Fibroblast of pulmonary artery (primary cell): ENCODE results near the gene LRRC70.

Source experiments
- DNase-seq: peaks from one replicate; pipeline ENCODE4 v3.0.0-alpha.2; 2010; ENCODE audit warnings: low read depth
- H3K4me3 ChIP-seq: replicated peaks from 2 replicates; pipeline ENCODE4 v1.5.1; 2011; ENCODE audit warnings: low read depth, mild to moderate bottlenecking, control low read depth, low read length, moderate library complexity
- TF ChIP-seq, protein P1 (sequence below): IDR thresholded peaks from 2 replicates; pipeline ENCODE4 v1.5.1; 2011; ENCODE audit warnings: mild to moderate bottlenecking, control low read depth, low read length, inconsistent platforms; ENCODE audit errors: missing control alignments

The LRRC70 gene

DNA sequence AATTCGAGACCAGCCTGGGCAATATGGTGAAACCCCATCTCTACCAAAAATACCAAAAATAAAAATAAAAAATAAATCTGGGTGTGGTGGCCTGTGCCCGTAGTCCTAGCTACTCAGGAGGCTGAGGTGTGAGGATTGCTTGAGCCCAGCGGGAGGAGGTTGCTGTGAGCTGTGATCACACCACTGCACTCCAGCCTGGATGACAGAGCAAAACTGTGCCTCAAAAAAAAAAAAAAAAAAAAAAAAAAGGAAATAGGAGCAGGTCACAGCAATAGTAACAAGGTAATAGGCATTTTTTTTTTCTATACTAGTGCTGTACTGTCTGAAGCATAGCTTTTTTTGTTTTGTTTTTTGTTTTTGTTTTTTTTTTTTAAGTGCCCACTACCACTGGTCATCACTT is 5.8 kb downstream of the LRRC70 start:
- TF ChIP-seq, protein P1, sequence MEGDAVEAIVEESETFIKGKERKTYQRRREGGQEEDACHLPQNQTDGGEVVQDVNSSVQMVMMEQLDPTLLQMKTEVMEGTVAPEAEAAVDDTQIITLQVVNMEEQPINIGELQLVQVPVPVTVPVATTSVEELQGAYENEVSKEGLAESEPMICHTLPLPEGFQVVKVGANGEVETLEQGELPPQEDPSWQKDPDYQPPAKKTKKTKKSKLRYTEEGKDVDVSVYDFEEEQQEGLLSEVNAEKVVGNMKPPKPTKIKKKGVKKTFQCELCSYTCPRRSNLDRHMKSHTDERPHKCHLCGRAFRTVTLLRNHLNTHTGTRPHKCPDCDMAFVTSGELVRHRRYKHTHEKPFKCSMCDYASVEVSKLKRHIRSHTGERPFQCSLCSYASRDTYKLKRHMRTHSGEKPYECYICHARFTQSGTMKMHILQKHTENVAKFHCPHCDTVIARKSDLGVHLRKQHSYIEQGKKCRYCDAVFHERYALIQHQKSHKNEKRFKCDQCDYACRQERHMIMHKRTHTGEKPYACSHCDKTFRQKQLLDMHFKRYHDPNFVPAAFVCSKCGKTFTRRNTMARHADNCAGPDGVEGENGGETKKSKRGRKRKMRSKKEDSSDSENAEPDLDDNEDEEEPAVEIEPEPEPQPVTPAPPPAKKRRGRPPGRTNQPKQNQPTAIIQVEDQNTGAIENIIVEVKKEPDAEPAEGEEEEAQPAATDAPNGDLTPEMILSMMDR: no peak
- no peak for DNase-seq
- no peak overlapping the region for H3K4me3 ChIP-seq

DNA sequence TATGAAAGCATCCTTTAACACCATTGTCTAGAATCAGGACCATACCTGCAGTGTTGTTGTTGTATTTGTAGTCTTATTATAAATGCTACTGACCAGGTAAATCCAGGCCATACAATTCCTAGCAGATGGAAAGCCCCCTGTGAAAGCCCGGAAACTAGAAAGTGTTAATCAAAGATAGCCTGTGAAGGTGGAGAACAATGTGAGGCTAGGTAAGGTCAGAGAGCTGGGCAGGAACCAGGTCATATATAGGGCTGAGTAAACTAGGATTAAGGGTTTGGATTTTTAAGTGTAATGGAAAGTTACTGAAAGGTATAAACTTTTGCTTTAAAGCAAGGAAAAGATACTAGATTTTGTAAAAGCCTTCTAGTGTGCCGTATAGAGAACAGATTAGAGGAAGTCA is 6.7 kb downstream of the LRRC70 start:
- H3K4me3 ChIP-seq: no peak overlapping the region
- no peak for DNase-seq
- TF ChIP-seq, protein P1: no peak

DNA sequence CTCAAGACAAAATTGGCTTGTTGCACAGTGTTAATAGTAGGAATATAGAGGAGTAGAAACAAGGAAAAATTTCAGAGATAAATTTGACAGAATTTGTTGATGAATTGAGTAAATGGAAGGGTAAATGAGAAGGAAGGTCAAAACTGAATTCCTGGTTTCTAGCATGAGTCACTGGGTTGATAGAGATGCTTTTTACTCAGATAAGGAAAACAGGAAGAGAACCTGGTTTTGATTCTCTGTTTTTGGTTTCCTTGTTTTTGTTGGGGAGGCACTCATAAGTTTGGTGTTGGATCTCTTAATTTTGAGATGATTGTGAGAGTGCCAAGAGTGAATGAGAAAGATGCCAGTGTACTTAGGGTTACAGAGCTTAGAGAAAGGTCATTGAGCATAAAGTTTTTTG is 7.1 kb downstream of the LRRC70 start:
- no peak overlapping the region for H3K4me3 ChIP-seq
- TF ChIP-seq, protein P1: no peak
- no peak for DNase-seq

DNA sequence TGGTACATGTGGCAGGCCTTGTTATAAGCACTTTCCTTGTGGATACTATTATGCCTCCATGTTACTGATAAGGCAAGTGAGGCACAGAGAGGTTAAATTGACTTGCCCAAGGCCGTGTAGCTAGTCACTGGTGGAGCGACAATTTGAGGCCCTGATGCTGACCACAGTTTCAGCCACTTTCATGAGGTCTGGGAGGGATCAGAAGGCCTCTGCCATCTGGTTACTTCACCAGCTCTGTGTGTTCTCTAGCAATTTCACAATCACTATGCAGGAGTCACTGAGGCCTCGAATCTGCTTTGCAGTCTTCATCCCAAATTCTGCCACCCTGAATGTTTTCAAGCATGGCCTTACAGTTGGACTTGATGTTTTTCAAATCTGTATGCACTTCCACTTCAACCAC is 9.1 kb downstream of the LRRC70 start:
- H3K4me3 ChIP-seq: no peak overlapping the region
- peak; percentile 53 for DNase-seq
- TF ChIP-seq, protein P1: no peak

DNA sequence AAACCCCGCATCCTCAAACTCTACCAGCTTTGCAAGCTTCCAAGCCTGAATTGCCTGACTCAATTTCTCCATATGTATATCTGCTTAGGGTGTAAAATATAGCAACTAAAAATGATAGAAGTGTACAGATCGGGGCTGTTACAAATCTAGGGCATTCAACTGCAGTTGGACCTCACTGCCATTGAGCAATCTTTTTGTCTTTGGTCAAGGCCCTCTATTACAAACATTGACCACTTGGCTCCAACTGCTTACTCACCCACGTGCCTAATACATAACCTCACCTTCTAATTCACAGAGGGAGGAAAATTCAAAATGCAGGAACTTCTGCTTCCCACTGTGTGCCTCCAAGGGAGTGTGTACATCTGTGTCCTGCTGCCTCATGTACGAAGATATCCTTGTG is 10.0 kb downstream of the LRRC70 start:
- no peak overlapping the region for H3K4me3 ChIP-seq
- TF ChIP-seq, protein P1: no peak
- no peak for DNase-seq

DNA sequence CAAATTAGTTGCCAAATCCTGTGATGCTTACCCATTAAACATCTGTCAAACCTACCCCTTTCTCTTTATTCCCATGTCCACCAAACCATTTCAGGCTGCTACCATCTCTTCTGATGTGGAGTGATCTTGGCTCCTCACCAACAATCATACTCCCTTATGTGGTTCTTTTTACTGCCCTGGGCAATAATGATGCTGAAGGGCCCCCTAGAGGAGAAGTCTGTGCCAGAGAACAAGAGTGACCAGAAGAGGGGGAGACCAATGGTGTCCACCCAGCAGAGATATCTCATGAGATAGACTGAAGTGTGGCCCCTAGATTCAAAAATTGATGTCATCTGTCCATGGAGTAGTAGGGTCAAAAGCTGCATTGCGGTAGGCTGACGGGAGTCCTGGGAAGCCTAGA is 10.9 kb downstream of the LRRC70 start:
- no peak overlapping the region for H3K4me3 ChIP-seq
- no peak for DNase-seq
- TF ChIP-seq, protein P1: no peak

DNA sequence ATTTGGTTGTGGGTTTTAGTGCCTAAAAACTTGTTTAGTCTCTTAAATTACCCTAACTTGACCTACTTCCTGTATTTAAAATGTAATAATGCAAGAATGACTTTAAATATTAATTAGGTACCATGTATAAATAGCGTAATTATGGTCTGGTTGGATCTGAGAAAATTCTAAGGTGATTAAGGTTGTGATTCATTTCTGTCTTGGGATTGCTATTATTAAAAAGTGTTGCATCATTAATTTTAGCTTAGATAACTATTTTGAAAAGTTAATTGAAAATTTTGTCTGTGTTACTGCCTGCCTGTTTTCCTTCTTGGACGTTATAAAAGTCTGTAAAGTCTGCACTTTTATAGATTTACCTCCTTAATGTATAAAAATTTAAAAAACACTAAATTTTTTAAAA is 11.8 kb downstream of the LRRC70 start:
- no peak for DNase-seq
- H3K4me3 ChIP-seq: no peak overlapping the region
- TF ChIP-seq, protein P1: no peak
